Trophoblast cell (in vitro differentiated cells and primary cell): ENCODE measurements around the gene RAB20.

Experiments used
- DNase-seq, 2 donors: peaks; one replicate each; pipeline ENCODE4 v3.0.0-alpha.2; 2016
- H2AFZ ChIP-seq: 2 replicates; pipeline ENCODE4 v1.6.1; 2013; ENCODE audit warnings: low read length, moderate library complexity, mild to moderate bottlenecking; ENCODE audit not compliant: insufficient read depth, poor library complexity
- H2AK5ac ChIP-seq: 2 replicates; pipeline ENCODE4 v1.6.1; 2013; ENCODE audit warnings: mild to moderate bottlenecking, low read length
- H2BK120ac ChIP-seq: 2 replicates; pipeline ENCODE4 v1.6.1; 2013; ENCODE audit warnings: low read length, mild to moderate bottlenecking, moderate library complexity; ENCODE audit not compliant: insufficient read depth, poor library complexity
- H2BK12ac ChIP-seq: 2 replicates; pipeline ENCODE4 v1.6.1; 2013; ENCODE audit warnings: mild to moderate bottlenecking, low read length, moderate library complexity
- H2BK5ac ChIP-seq: 2 replicates; pipeline ENCODE4 v1.6.1; 2013; ENCODE audit warnings: low read length, low read depth, moderate library complexity, mild to moderate bottlenecking; ENCODE audit not compliant: poor library complexity
- H3K14ac ChIP-seq: 2 replicates; pipeline ENCODE4 v1.6.1; 2013; ENCODE audit warnings: mild to moderate bottlenecking, low read length
- H3K18ac ChIP-seq: 2 replicates; pipeline ENCODE4 v1.6.1; 2013; ENCODE audit warnings: mild to moderate bottlenecking, low read length
- H3K23ac ChIP-seq: 2 replicates; pipeline ENCODE4 v1.6.1; 2013; ENCODE audit warnings: low read length
- H3K27ac ChIP-seq: 2 replicates; pipeline ENCODE4 v1.5.1; 2013; ENCODE audit warnings: low read depth, mild to moderate bottlenecking, inconsistent platforms, low read length, moderate library complexity
- H3K27me3 ChIP-seq: 2 replicates; pipeline ENCODE4 v1.6.1; 2013; ENCODE audit warnings: inconsistent platforms, mild to moderate bottlenecking, low read length, moderate library complexity; ENCODE audit not compliant: insufficient read depth
- H3K36me3 ChIP-seq, 2 experiments: 1 replicate in 1 of 2; 2 replicates in 1 of 2; pipeline ENCODE4 v1.6.1; 2013; ENCODE audit warnings: low read length in 2 of 2, mild to moderate bottlenecking in 2 of 2, moderate library complexity in 1 of 2; ENCODE audit not compliant: insufficient read depth in 2 of 2, control insufficient read depth in 1 of 2
- H3K4ac ChIP-seq: 2 replicates; pipeline ENCODE4 v1.6.1; 2013; ENCODE audit warnings: low read depth, mild to moderate bottlenecking, low read length, moderate library complexity
- H3K4me1 ChIP-seq, 2 experiments: 1 replicate in 1 of 2; 2 replicates in 1 of 2; pipeline ENCODE4 v1.6.1; 2013; ENCODE audit warnings: low read length in 2 of 2, mild to moderate bottlenecking in 2 of 2, moderate library complexity in 1 of 2; ENCODE audit not compliant: insufficient read depth in 2 of 2, control insufficient read depth in 1 of 2
- H3K4me2 ChIP-seq: 2 replicates; pipeline ENCODE4 v1.6.1; 2013; ENCODE audit warnings: inconsistent platforms, mild to moderate bottlenecking, low read length, moderate library complexity
- H3K4me3 ChIP-seq: 2 replicates; pipeline ENCODE4 v1.5.1; 2013; ENCODE audit warnings: mild to moderate bottlenecking, low read depth, low read length, inconsistent platforms
- H3K79me1 ChIP-seq: one replicate; pipeline ENCODE4 v1.6.1; 2013; ENCODE audit warnings: low read length
- H3K79me2 ChIP-seq: 2 replicates; pipeline ENCODE4 v1.6.1; 2013; ENCODE audit warnings: low read length, mild to moderate bottlenecking; ENCODE audit not compliant: control insufficient read depth, insufficient read depth, poor library complexity
- H3K9ac ChIP-seq: 2 replicates; pipeline ENCODE4 v1.6.1; 2013; ENCODE audit warnings: mild to moderate bottlenecking, low read length
- H3K9me3 ChIP-seq: 2 replicates; pipeline ENCODE4 v1.6.1; 2013; ENCODE audit warnings: low read depth, mild to moderate bottlenecking, control low read depth, inconsistent platforms, low read length; ENCODE audit not compliant: insufficient read depth
- H4K12ac ChIP-seq: 2 replicates; pipeline ENCODE4 v1.6.1; 2013; ENCODE audit warnings: low read depth, mild to moderate bottlenecking, low read length, moderate library complexity
- H4K8ac ChIP-seq: 2 replicates; pipeline ENCODE4 v1.6.1; 2013; ENCODE audit warnings: low read depth, mild to moderate bottlenecking, low read length, moderate library complexity
- H4K91ac ChIP-seq: one replicate; pipeline ENCODE4 v1.6.1; 2013; ENCODE audit warnings: low read depth, mild to moderate bottlenecking, low read length, moderate library complexity
- WGBS: extraction: QIAGEN DNeasy Blood & Tissue Kit; methylation state at CpG from one replicate; pipeline ENCODE4 v1.1.7; 2013; ENCODE audit warnings: missing lambda C conversion rate; ENCODE audit not compliant: insufficient read length, insufficient coverage; ENCODE audit errors: extremely low coverage; 5-methylcytosine and 5-hydroxymethylcytosine counted together

RAB20 gene

DNA sequence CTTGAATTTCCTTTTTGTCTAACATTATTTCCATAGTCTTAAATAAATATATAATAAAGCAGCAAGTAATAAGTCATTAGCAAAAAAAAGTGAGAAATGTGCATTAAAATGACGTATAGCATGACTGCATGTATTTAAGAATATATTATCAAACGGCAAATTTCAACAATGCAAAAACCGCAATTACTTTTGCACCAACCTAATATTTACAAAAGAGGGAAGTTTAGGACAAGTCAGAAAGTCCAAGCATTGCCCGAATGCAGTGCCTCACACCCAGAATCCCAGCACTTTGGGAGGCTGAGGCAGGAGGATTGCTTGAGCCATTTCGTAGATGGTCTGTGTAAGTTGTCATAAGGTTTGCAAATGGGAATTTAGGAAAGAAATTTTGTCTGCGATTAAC is 43.6 kb upstream of the RAB20 start:
- Histone ChIP-seq H2AK5ac (no peak overlapping the region), H2BK120ac (no peak overlapping the region), H3K36me3 (peaks cover 0 to 2% of the 10 kb centered on the region in 2 experiments), H3K27me3 (no peaks in the 10 kb centered on the region), H2BK5ac (no peak overlapping the region), H3K4ac (no peak overlapping the region), H3K14ac (no peak overlapping the region), H3K18ac (no peak overlapping the region), H3K9me3 (no peaks in the 10 kb centered on the region), H4K8ac (no peak overlapping the region), H4K91ac (no peak overlapping the region), H3K27ac (no peak overlapping the region), H3K79me2 (no peaks in the 10 kb centered on the region), H3K23ac (no peak overlapping the region), H3K4me3 (no peak overlapping the region), H2BK12ac (no peak overlapping the region), H3K79me1 (peaks cover 6% of the 10 kb centered on the region), H2AFZ (no peak overlapping the region), H3K4me2 (no peak overlapping the region), H3K4me1 (peaks cover 9 to 18% of the 10 kb centered on the region in 2 experiments), H4K12ac (no peak overlapping the region), H3K9ac (no peak overlapping the region)
- no peak for DNase-seq
- no CpG with 5 or more reads among the region's 6 CpGs for WGBS

- Histone ChIP-seq H2BK5ac (peak overlapping the region; percentile 8), H2AFZ (no peak overlapping the region), H3K18ac (no peak overlapping the region), H3K4me3 (no peak overlapping the region), H2AK5ac (no peak overlapping the region), H4K12ac (no peak overlapping the region), H3K9me3 (no peaks in the 10 kb centered on the region), H3K4me1 (peaks cover 26 to 32% of the 10 kb centered on the region in 2 experiments), H3K79me1 (peaks cover 21% of the 10 kb centered on the region), H3K4ac (no peak overlapping the region), H4K91ac (no peak overlapping the region), H3K4me2 (no peak overlapping the region), H3K36me3 (no peaks in the 10 kb centered on the region), H4K8ac (peak overlapping the region; percentile 22), H2BK120ac (peak overlapping the region; percentile 81), H3K27me3 (no peaks in the 10 kb centered on the region), H3K79me2 (peaks cover 2% of the 10 kb centered on the region), H3K23ac (no peak overlapping the region), H3K27ac (peak overlapping the region; percentile 51), H3K9ac (no peak overlapping the region), H2BK12ac (peak overlapping the region; percentile 6), H3K14ac (peak overlapping the region; percentile 6)
- no CpG with 5 or more reads among the region's 4 CpGs for WGBS
- DNase-seq = no peak
These were observed 39.5 kb upstream of the RAB20 start for GRCh38 chr13:110600980-110601379.

DNA sequence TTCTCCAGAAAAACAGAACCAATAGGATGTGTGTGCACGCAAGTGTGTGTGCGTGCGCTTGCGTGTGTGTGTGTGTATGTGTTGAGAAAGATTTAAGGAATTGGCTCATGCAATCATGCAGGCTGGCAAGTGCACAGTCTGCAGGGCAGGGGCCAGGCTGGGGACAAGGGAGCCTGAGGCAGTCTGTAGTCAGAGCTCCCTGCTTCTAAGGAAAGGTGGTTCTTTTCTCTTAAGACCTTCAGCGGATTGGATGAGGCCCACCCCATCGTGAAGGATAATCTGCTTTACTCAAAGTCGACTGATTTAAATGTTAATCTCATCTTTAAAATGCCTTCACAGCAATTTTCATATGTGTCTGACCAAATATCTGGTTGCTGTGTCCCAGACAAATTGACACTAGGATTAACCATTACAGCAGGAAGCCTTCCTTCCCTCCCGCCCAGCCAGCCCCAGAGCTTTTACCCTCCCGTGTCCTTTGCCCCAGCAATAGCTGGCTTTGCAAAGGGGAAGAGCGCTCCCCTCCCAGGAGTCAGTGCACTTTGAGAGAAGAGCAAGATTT is 38.8 kb upstream of the RAB20 start:
- no peak overlapping the region for H3K4ac ChIP-seq
- H3K79me1 ChIP-seq = peaks cover 21% of the 10 kb centered on the region
- no peak overlapping the region for H2BK5ac ChIP-seq
- H4K12ac ChIP-seq = no peak overlapping the region
- H4K8ac ChIP-seq = no peak overlapping the region
- H3K9me3 ChIP-seq = no peaks in the 10 kb centered on the region
- H3K79me2 ChIP-seq = peaks cover 2% of the 10 kb centered on the region
- peaks cover 26 to 32% of the 10 kb centered on the region in 2 experiments for H3K4me1 ChIP-seq
- H2AFZ ChIP-seq = no peak overlapping the region
- H2BK12ac ChIP-seq = no peak overlapping the region
- no peak overlapping the region for H3K9ac ChIP-seq
- H3K27me3 ChIP-seq = no peaks in the 10 kb centered on the region
- no peak overlapping the region for H3K23ac ChIP-seq
- no peak overlapping the region for H3K14ac ChIP-seq
- peak; percentile 86 to 89 for DNase-seq
- H3K18ac ChIP-seq = no peak overlapping the region
- H2BK120ac ChIP-seq = no peak overlapping the region
- H2AK5ac ChIP-seq = no peak overlapping the region
- no peak overlapping the region for H4K91ac ChIP-seq
- H3K4me2 ChIP-seq = peak overlapping the region; percentile 29
- WGBS = no CpG with 5 or more reads among the region's 10 CpGs
- H3K4me3 ChIP-seq = no peak overlapping the region
- H3K27ac ChIP-seq = peak overlapping the region; percentile 51
- no peaks in the 10 kb centered on the region for H3K36me3 ChIP-seq

DNA sequence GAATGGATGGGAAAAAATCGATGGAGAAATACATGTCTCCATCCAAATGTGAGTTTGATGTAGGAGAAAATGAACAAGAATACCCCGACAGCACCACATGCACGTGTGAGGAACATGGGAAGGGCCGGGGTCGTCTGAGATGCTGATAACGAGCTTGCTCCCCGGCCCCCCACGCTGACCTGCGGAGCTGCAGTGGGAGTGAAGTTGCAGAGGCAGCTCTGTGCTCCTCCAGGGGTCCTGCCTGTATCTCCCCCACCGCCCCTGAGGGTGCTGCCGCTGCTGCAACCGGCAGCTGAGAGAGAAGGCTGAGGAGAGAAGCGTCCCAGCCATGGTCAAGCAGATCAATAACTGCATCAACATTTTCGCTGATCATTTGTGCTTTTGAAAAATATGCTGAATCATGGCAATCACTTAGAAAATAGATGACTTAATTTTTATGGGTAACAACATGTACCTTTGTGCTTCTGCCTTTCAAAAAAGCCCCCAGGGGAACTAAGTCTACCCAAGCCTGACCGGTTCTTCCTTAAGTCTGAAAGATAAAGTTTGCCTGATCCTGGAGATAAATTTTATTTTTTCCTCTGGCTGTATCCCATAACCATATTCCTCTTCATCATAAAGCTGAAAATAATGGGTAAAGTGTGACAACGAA is 35.6 kb upstream of the RAB20 start:
- H3K79me2 ChIP-seq = peaks cover 2% of the 10 kb centered on the region
- no peak overlapping the region for H3K9ac ChIP-seq
- DNase-seq = peak in 1 of 2 donors; percentile 79
- peak overlapping the region; percentile 31 for H3K18ac ChIP-seq
- H3K27ac ChIP-seq = peak overlapping the region; percentile 2
- WGBS = no CpG with 5 or more reads among the region's 16 CpGs
- H3K79me1 ChIP-seq = peaks cover 20% of the 10 kb centered on the region
- no peak overlapping the region for H2AFZ ChIP-seq
- peak overlapping the region; percentile 35 for H2BK5ac ChIP-seq
- no peak overlapping the region for H3K23ac ChIP-seq
- H3K4ac ChIP-seq = no peak overlapping the region
- no peak overlapping the region for H2AK5ac ChIP-seq
- no peak overlapping the region for H3K4me3 ChIP-seq
- peak overlapping the region; percentile 0 for H4K12ac ChIP-seq
- H4K8ac ChIP-seq = peak overlapping the region; percentile 62
- no peaks in the 10 kb centered on the region for H3K36me3 ChIP-seq
- H4K91ac ChIP-seq = peak overlapping the region; percentile 83
- no peaks in the 10 kb centered on the region for H3K27me3 ChIP-seq
- H3K4me1 ChIP-seq = peaks cover 26 to 27% of the 10 kb centered on the region in 2 experiments
- H2BK12ac ChIP-seq = peak overlapping the region; percentile 72
- H2BK120ac ChIP-seq = peak overlapping the region; percentile 60
- no peaks in the 10 kb centered on the region for H3K9me3 ChIP-seq
- peak overlapping the region; percentile 25 for H3K14ac ChIP-seq
- H3K4me2 ChIP-seq = no peak overlapping the region
